Liver (tissue), 3 donors: Measurements from ENCODE around the gene CDH19.

Experiments used
- ATF3 ChIP-seq: IDR thresholded peaks from 2 replicates; pipeline ENCODE4 v1.6.1; 2016; ENCODE audit warnings: antibody characterized with exemption
- CTCF ChIP-seq: fragments of 150-350 bp; IDR thresholded peaks from 2 replicates; pipeline ENCODE4 v1.5.1; 2017; ENCODE audit warnings: improper control_type of control experiment, low read depth, low read length; ENCODE audit not compliant: missing input control
- EGR1 ChIP-seq, 2 donors: IDR thresholded peaks; 2 replicates each; pipeline ENCODE4 v1.6.1; 2016 to 2018; ENCODE audit warnings: antibody characterized with exemption in 2 of 2, low read depth in 2 of 2
- FOXA1 ChIP-seq: IDR thresholded peaks from 2 replicates; pipeline ENCODE4 v1.6.1; 2016; ENCODE audit warnings: antibody characterized with exemption
- GABPA ChIP-seq, 2 donors: IDR thresholded peaks in 1 of 2; conservative IDR thresholded peaks in 1 of 2; 2 replicates each; pipeline ENCODE4 v1.6.1; 2016; ENCODE audit warnings: antibody characterized with exemption in 2 of 2, mild to moderate bottlenecking in 1 of 2, moderate library complexity in 1 of 2
- JUND ChIP-seq, 2 donors: IDR thresholded peaks; 2 replicates each; pipeline ENCODE4 v1.6.1; 2016; ENCODE audit warnings: antibody characterized with exemption in 2 of 2
- MAX ChIP-seq: IDR thresholded peaks from 2 replicates; pipeline ENCODE4 v1.6.1; 2016; ENCODE audit warnings: antibody characterized with exemption
- NR2F2 ChIP-seq: IDR thresholded peaks from 2 replicates; pipeline ENCODE4 v1.6.1; 2016; ENCODE audit warnings: antibody characterized with exemption
- REST ChIP-seq: IDR thresholded peaks from 2 replicates; pipeline ENCODE4 v1.6.1; 2016; ENCODE audit warnings: antibody characterized with exemption, mild to moderate bottlenecking
- TAF1 ChIP-seq: conservative IDR thresholded peaks from 2 replicates; pipeline ENCODE4 v1.6.1; 2016; ENCODE audit warnings: antibody characterized with exemption, mild to moderate bottlenecking
- donor health status: healthy.
- donor health status: healthy.

- no peak for TF ChIP-seq MAX
- TF ChIP-seq ATF3 = no peak
- no peak for TF ChIP-seq TAF1
- no peak for TF ChIP-seq GABPA (IDR thresholded peaks at IDR 0.05 in 1 of 2, conservative IDR thresholded peaks at IDR 0.05 in 1 of 2)
- TF ChIP-seq REST = no peak
- no peak for TF ChIP-seq CTCF
- TF ChIP-seq FOXA1 = no peak
- TF ChIP-seq EGR1 (IDR thresholded peaks at IDR 0.05; ENCODE audit: low read depth in 2 of 2) = no peak
- no peak for TF ChIP-seq NR2F2
- no peak for TF ChIP-seq JUND (IDR thresholded peaks at IDR 0.05)
These were observed 11.3 kb upstream of the CDH19 start for GRCh38 chr18:66615176-66615575.
